H1 (cell line): Measurements from ENCODE around the gene ANKRD6. TPM values are rescaled to one million over a fixed set of nuclear protein-coding genes. Genes with fewer than 3 reads are reported as not detected.

ENCODE experiments used
- CTCF ChIA-PET: fragments of 300-600 bp; sonication (Branson Sonifier 250); formaldehyde crosslinking; loops from one replicate; lab custom pipeline; 2021; ENCODE audit not compliant: partially characterized antibody; lab: Charles Lee
- POLR2A ChIA-PET: fragments of 300-600 bp; sonication (Branson Sonifier 250); formaldehyde crosslinking; loops from one replicate; lab custom pipeline; 2021; ENCODE audit warnings: inconsistent platforms; ENCODE audit not compliant: partially characterized antibody; lab: Charles Lee
- DNase-seq, 2 experiments: peaks; one replicate each; pipeline versions ENCODE4 v3.0.0 to v3.0.0-alpha.2; 2010 to 2022; ENCODE audit warnings: low spot score in 2 of 2, low read depth in 1 of 2, mixed read lengths in 1 of 2
- FAIRE-seq: peaks from 2 replicates; lab custom pipeline; 2011; peaks lifted over from hg19 to GRCh38; lab: Jason Lieb, UNC
- H2AFZ ChIP-seq: 2 replicates; pipeline ENCODE4 v1.8.1; 2012; ENCODE audit warnings: low read length, inconsistent platforms
- H2AK5ac ChIP-seq: 2 replicates; pipeline ENCODE4 v1.6.1; 2013; ENCODE audit warnings: low read depth, low read length
- H2BK120ac ChIP-seq: replicated peaks from 2 replicates; pipeline ENCODE3; 2013; ENCODE audit warnings: low read depth, low read length, inconsistent platforms
- H2BK12ac ChIP-seq: 2 replicates; pipeline ENCODE4 v1.6.1; 2013; ENCODE audit warnings: low read depth, low read length
- H2BK15ac ChIP-seq: 2 replicates; pipeline ENCODE4 v1.6.1; 2013; ENCODE audit warnings: low read length
- H2BK20ac ChIP-seq: 2 replicates; pipeline ENCODE4 v1.6.1; 2013; ENCODE audit warnings: low read length
- H2BK5ac ChIP-seq: 2 replicates; pipeline ENCODE4 v1.6.1; 2013; ENCODE audit warnings: low read depth, low read length
- H3K14ac ChIP-seq: 2 replicates; pipeline ENCODE4 v1.6.1; 2013; ENCODE audit warnings: inconsistent platforms; ENCODE audit not compliant: insufficient read length
- H3K18ac ChIP-seq: 2 replicates; pipeline ENCODE4 v1.6.1; 2013; ENCODE audit warnings: low read length; ENCODE audit errors: extremely low read depth
- H3K23ac ChIP-seq: 2 replicates; pipeline ENCODE4 v1.6.1; 2013; ENCODE audit warnings: inconsistent platforms; ENCODE audit not compliant: insufficient read length
- H3K23me2 ChIP-seq: 2 replicates; pipeline ENCODE4 v1.6.1; 2013; ENCODE audit warnings: low read depth, low read length
- H3K27ac ChIP-seq: 2 replicates; pipeline ENCODE4 v1.6.1; 2011; ENCODE audit warnings: low read depth, low read length, inconsistent platforms
- H3K27me3 ChIP-seq, 4 experiments: replicated peaks in 1 of 4; 1 replicate in 1 of 4; 2 replicates in 3 of 4; pipeline versions ENCODE4 v1.6.1 to v1.8.1; 2011 to 2013; ENCODE audit warnings: low read length in 3 of 4, mild to moderate bottlenecking in 3 of 4, inconsistent platforms in 2 of 4, mixed read lengths in 2 of 4, moderate library complexity in 1 of 4; ENCODE audit not compliant: control insufficient read depth in 3 of 4, insufficient read depth in 3 of 4; ENCODE audit errors: extremely low read depth in 1 of 4
- H3K36me3 ChIP-seq, 4 experiments: 2 replicates each; pipeline versions ENCODE4 v1.6.1 to v1.8.1; 2011 to 2013; ENCODE audit warnings: mild to moderate bottlenecking in 4 of 4, low read length in 3 of 4, moderate library complexity in 2 of 4, control low read depth in 1 of 4, inconsistent platforms in 1 of 4; ENCODE audit not compliant: insufficient read depth in 4 of 4, control insufficient read depth in 2 of 4
- H3K4ac ChIP-seq: replicated peaks from 2 replicates; pipeline ENCODE3; 2013; ENCODE audit warnings: low read length, low read depth, mixed read lengths, inconsistent platforms; ENCODE audit not compliant: insufficient read length
- H3K4me1 ChIP-seq, 4 experiments: replicated peaks in 1 of 4; 1 replicate in 1 of 4; 2 replicates in 3 of 4; pipeline versions ENCODE4 v1.6.1 to v1.8.1; 2011 to 2013; ENCODE audit warnings: low read length in 3 of 4, inconsistent platforms in 2 of 4, mixed read lengths in 1 of 4; ENCODE audit not compliant: insufficient read depth in 4 of 4, control insufficient read depth in 3 of 4
- H3K4me2 ChIP-seq, 2 experiments: 2 replicates each; pipeline versions ENCODE4 v1.6.1 to v1.8.1; 2011 to 2013; ENCODE audit warnings: low read depth in 2 of 2, low read length in 2 of 2, control low read depth in 1 of 2, inconsistent platforms in 1 of 2, mild to moderate bottlenecking in 1 of 2; ENCODE audit not compliant: insufficient read depth in 1 of 2
- H3K4me3 ChIP-seq, 4 experiments: fragments of 200-600, 300-600 bp in 1 of 4; sonication (generic), shearing (Covaris generic), sonication (Bioruptor Twin) in 1 of 4; 2 replicates each; pipeline versions ENCODE4 v1.5.1 to v1.8.1; 2011 to 2016; ENCODE audit warnings: low read length in 4 of 4, low read depth in 3 of 4, control low read depth in 2 of 4, inconsistent platforms in 2 of 4, mild to moderate bottlenecking in 2 of 4, mixed read lengths in 1 of 4, moderate library complexity in 1 of 4; ENCODE audit not compliant: insufficient read depth in 2 of 4; ENCODE audit errors: extremely low read depth in 1 of 4
- H3K56ac ChIP-seq: replicated peaks from 2 replicates; pipeline ENCODE3; 2013; ENCODE audit warnings: low read depth, mild to moderate bottlenecking, mixed read lengths, low read length, inconsistent platforms; ENCODE audit not compliant: insufficient read length
- H3K79me1 ChIP-seq: 2 replicates; pipeline ENCODE4 v1.6.1; 2013; ENCODE audit warnings: low read depth, low read length, control low read depth
- H3K79me2 ChIP-seq, 2 experiments: 2 replicates each; pipeline versions ENCODE4 v1.6.1 to v1.8.1; 2012 to 2013; ENCODE audit warnings: low read length in 2 of 2, mild to moderate bottlenecking in 2 of 2, inconsistent platforms in 1 of 2; ENCODE audit not compliant: insufficient read depth in 2 of 2, control insufficient read depth in 1 of 2
- H3K9ac ChIP-seq, 4 experiments: replicated peaks in 1 of 4; 1 replicate in 1 of 4; 2 replicates in 3 of 4; pipeline versions ENCODE4 v1.6.1 to v1.8.1; 2011 to 2013; ENCODE audit warnings: low read depth in 3 of 4, low read length in 3 of 4, control low read depth in 2 of 4, mild to moderate bottlenecking in 2 of 4, moderate library complexity in 2 of 4, inconsistent platforms in 1 of 4; ENCODE audit errors: extremely low read depth in 1 of 4
- H3K9me3 ChIP-seq, 2 experiments: 2 replicates each; pipeline versions ENCODE4 v1.6.1 to v1.8.1; 2012 to 2013; ENCODE audit warnings: mild to moderate bottlenecking in 2 of 2, moderate library complexity in 2 of 2, control low read depth in 1 of 2, inconsistent platforms in 1 of 2, low read depth in 1 of 2, low read length in 1 of 2, mixed read lengths in 1 of 2; ENCODE audit not compliant: insufficient read depth in 2 of 2
- H4K20me1 ChIP-seq, 2 experiments: replicated peaks in 1 of 2; 2 replicates each; pipeline versions ENCODE3 to v1.8.1; 2011 to 2013; ENCODE audit warnings: inconsistent platforms in 2 of 2, low read length in 2 of 2, mild to moderate bottlenecking in 1 of 2; ENCODE audit not compliant: insufficient read depth in 2 of 2, control insufficient read depth in 1 of 2
- H4K5ac ChIP-seq: 2 replicates; pipeline ENCODE4 v1.6.1; 2013; ENCODE audit warnings: low read length, low read depth, mixed read lengths, inconsistent platforms; ENCODE audit not compliant: insufficient read length
- H4K8ac ChIP-seq: 2 replicates; pipeline ENCODE4 v1.8.0; 2013; ENCODE audit warnings: mild to moderate bottlenecking, moderate library complexity, low read length, inconsistent platforms; ENCODE audit not compliant: insufficient read depth; ENCODE audit errors: extremely low read depth
- H4K91ac ChIP-seq: replicated peaks from 2 replicates; pipeline ENCODE3; 2013; ENCODE audit warnings: low read length, mixed read lengths, inconsistent platforms; ENCODE audit not compliant: insufficient read length
- EGR1 ChIP-seq: IDR thresholded peaks from 2 replicates; pipeline ENCODE4 v1.6.1; 2011; ENCODE audit warnings: low read depth, low read length, borderline replicate concordance
- NANOG ChIP-seq: IDR thresholded peaks from 2 replicates; pipeline ENCODE4 v1.6.1; 2011; ENCODE audit warnings: low read length, low read depth, mild to moderate bottlenecking, inconsistent platforms; ENCODE audit not compliant: insufficient read depth, poor library complexity, severe bottlenecking
- POLR2AphosphoS5 ChIP-seq: IDR thresholded peaks from 2 replicates; pipeline ENCODE4 v1.6.1; 2011; ENCODE audit warnings: low read depth, low read length
- SIRT6 ChIP-seq: IDR thresholded peaks from one replicate; pipeline ENCODE4 v1.7.1; 2012; ENCODE audit warnings: low read length, inconsistent platforms
- TEAD4 ChIP-seq: IDR thresholded peaks from 2 replicates; pipeline ENCODE4 v1.6.1; 2012; ENCODE audit warnings: low read depth, low read length, inconsistent platforms, mixed read lengths
- WGBS, 2 experiments: shearing (Covaris generic) in 1 of 2; methylation state at CpG; one replicate each; pipeline versions ENCODE4 v1.1.6 to v1.1.7; 2013 to 2015; ENCODE audit warnings: low lambda C conversion rate in 2 of 2, mixed read lengths in 2 of 2, inconsistent platforms in 1 of 2, low coverage in 1 of 2, missing lambda C conversion rate in 1 of 2; ENCODE audit not compliant: insufficient replicate concordance in 2 of 2, insufficient coverage in 1 of 2, insufficient read length in 1 of 2; ENCODE audit errors: extremely low coverage in 1 of 2, missing lambda C conversion rate in 1 of 2; 5-methylcytosine and 5-hydroxymethylcytosine counted together
- polyA plus RNA-seq, 7 experiments: library from polyadenylated mRNA; depleted of rRNA in 3 of 7; stranded (reverse) in 5 of 7; unstranded in 2 of 7; fragments of >200 nt in 5 of 7; fragments of 200-250 nt in 2 of 7; gene quantifications; 1 replicate in 5 of 7; 2 replicates in 1 of 7; 4 replicates in 1 of 7; pipeline versions ENCODE4 v1.2.1 to v1.2.3, GENCODE V29; 2011 to 2013; ENCODE audit warnings: missing spikeins in 2 of 7, mixed read lengths in 2 of 7
- total RNA-seq: library from RNA; stranded (reverse); fragmentation: NEBNext Ultra II Directional; extraction: Animal tissue kit (Norgen Biotek cat#: 25700); gene quantifications from 2 replicates; pipeline ENCODE4 v1.2.1, GENCODE V29; 2021

ANKRD6 gene
- total and polyA plus RNA-seq, 2 of the 8 experiments (the other 6 are each of a cell fraction or from before 2014, with no cell fraction given), result 5.9 to 12.8 TPM

GRCh38 chr6:89584539-89584938 lies 151.6 kb downstream of the ANKRD6 start:
- H2BK12ac ChIP-seq, result no peak overlapping the region
- no peak overlapping the region for H2AK5ac ChIP-seq
- no peaks in the 10 kb centered on the region for H3K9me3 ChIP-seq
- H4K5ac ChIP-seq, result no peak overlapping the region
- no peak overlapping the region for H4K91ac ChIP-seq
- H4K8ac ChIP-seq, result no peak overlapping the region
- H3K23ac ChIP-seq, result no peak overlapping the region
- no peak overlapping the region for H2BK5ac ChIP-seq
- no peak overlapping the region for H3K4ac ChIP-seq
- no peaks in the 10 kb centered on the region for H3K79me1 ChIP-seq
- no peak for FAIRE-seq
- H2BK15ac ChIP-seq, result no peak overlapping the region
- CTCF ChIA-PET, result interaction anchor here (0.7 to 2.3 kb wide), 13 partner anchors 10 to 180 kb away, joined by 3 to 6 read pairs (median 3); no protein-coding TSS in a partner anchor
- no peak overlapping the region for H3K14ac ChIP-seq
- H3K4me1 ChIP-seq, result peaks cover 0 to 4% (median 1%) of the 10 kb centered on the region in 4 experiments; a peak in 2 of 7 replicates
- no peak overlapping the region for H3K27ac ChIP-seq
- H3K9ac ChIP-seq, result no peak overlapping the region
- H3K79me2 ChIP-seq, result no peaks in the 10 kb centered on the region
- H2AFZ ChIP-seq, result no peak overlapping the region
- POLR2A ChIA-PET, result interaction anchor here (0.6 kb wide), 1 partner anchor 287 kb away, joined by 3 read pairs; no protein-coding TSS in a partner anchor
- DNase-seq, result no peak
- H2BK20ac ChIP-seq, result no peak overlapping the region
- H4K20me1 ChIP-seq, result no peaks in the 10 kb centered on the region
- no peak overlapping the region for H3K4me3 ChIP-seq
- H2BK120ac ChIP-seq, result no peak overlapping the region
- H3K18ac ChIP-seq, result no peak overlapping the region
- 83% methylated on average over 3 of the region's 3 CpGs; no CpG with 5 or more reads in 1 of the 2 experiments for WGBS, 2 experiments
- no peak overlapping the region for H3K56ac ChIP-seq
- no peaks in the 10 kb centered on the region for H3K23me2 ChIP-seq
- no peaks in the 10 kb centered on the region for H3K27me3 ChIP-seq
- no peaks in the 10 kb centered on the region for H3K36me3 ChIP-seq
- no peak for TF ChIP-seq TEAD4
- no peak for TF ChIP-seq NANOG
- TF ChIP-seq POLR2AphosphoS5, result no peak
- no peak for TF ChIP-seq SIRT6
- no peak for TF ChIP-seq EGR1
- H3K4me2 ChIP-seq, result no peak overlapping the region
